NCI-H2029 (cell line): ENCODE results near the gene ARMC2.
"Not testable (repeated sequence)": the region's sequence is repeated elsewhere in the genome, so short reads cannot be mapped to it uniquely, and the experiment has no call there.

Experiments
- DNase-seq: peaks from one replicate; lab custom pipeline; 2025; lab: John Stamatoyannopoulos, UW

The ARMC2 gene

GRCh38 chr6:108916026-108916686 is 67.9 kb downstream of the ARMC2 start:
- no peak for DNase-seq

DNA sequence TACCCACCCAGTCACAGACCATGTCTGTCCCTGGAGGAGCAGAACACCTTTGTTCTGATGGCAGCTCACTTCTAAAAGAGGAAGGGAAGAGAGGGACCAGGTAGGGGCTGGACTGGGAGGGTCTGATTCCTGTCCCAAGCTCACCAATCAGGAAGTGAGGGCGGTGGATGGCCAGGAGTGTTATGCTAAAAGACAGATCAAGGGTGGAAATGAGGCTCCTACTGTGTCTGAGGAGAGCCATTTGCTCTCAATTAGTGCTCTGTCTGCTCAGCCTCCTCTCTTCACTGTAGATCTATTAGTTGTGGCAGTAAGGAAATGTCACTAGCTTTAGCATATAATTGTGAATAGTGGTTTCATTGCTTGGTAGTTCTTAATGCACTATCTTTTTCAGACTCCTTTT is 72.5 kb downstream of the ARMC2 start:
- DNase-seq = no peak

GRCh38 chr6:108921547-108922361 is 73.5 kb downstream of the ARMC2 start:
- DNase-seq = no peak

DNA sequence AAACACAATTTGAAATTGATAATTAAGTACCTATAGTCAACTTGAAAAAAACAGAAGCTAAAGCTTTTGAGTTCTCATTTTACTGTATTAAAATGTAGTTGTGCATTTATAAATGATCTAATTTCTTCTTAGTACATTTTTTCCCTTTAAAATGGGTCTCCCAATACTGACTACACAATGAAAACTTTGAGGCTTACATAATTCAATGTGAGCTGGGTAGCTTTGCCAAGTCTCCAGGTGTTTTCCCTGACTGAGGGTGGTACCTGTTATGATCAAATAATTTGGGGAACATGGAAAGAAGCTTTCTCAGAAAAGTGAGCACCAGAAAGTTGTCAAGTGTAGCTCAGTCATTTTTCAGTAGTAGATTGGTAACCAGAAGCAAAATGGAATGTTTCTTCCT is 74.3 kb downstream of the ARMC2 start:
- DNase-seq = no peak

GRCh38 chr6:108927927-108928326 is 79.7 kb downstream of the ARMC2 start:
- DNase-seq = no peak

- no peak for DNase-seq
These were observed 80.4 kb downstream of the ARMC2 start for GRCh38 chr6:108928650-108929049.

DNA sequence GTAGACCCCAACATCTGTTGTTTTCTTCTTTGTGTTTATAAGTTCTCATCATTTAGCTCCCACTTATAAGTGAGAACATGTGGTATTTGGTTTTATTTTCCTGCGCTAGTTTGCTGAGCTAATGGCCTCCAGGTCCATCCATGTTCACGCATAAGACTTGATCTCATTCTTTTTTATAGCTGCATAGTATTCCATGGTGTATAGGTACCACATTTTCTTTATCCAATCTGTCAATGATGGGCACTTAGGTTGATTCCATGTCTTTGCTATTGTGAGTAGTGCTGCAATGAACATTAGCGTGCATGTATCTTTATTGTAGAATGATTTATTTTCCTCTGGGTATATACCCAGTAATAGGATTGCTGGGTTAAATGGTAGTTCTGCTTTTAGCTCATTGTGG is 82.9 kb downstream of the ARMC2 start:
- DNase-seq = not testable (repeated sequence)

DNA sequence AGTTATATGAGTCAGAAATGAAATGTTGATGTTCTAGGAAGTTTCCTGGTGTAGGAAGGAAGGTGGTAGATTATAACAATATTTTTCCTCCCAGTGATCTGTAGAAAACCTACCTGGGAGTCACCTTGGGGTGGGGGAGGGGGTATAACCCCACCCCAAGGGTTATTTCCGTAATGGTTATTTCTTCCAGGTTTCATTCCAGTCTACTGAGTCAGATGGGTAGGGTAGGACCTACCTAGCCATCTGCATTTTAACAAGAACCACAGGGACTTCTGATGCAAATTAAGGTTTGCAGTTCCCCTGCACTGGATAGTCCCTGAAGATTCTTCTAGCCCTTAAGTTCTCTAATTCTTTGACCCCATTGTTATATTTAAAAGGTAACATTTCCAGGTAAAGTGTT is 88.9 kb downstream of the ARMC2 start:
- DNase-seq = no peak

GRCh38 chr6:108940741-108941140 is 92.5 kb downstream of the ARMC2 start:
- DNase-seq = no peak

DNA sequence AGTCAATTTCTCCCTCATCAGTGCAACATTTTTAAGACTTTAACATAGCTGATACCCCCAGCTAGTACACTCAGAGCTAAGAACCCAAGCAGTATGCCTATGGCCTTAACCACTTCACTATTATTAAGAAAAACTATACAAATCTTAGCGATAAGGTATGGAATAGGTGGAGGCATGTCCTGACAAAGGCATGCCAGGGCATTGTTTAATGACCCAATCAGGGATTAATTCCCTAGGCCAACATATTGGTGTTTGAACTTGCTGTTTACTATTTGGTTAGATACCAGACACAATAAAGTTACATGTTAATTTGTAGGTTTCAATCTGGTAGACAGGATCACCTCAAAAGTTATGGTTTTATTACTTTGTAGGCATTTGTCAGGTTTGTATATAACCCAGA is 93.1 kb downstream of the ARMC2 start:
- no peak for DNase-seq

DNA sequence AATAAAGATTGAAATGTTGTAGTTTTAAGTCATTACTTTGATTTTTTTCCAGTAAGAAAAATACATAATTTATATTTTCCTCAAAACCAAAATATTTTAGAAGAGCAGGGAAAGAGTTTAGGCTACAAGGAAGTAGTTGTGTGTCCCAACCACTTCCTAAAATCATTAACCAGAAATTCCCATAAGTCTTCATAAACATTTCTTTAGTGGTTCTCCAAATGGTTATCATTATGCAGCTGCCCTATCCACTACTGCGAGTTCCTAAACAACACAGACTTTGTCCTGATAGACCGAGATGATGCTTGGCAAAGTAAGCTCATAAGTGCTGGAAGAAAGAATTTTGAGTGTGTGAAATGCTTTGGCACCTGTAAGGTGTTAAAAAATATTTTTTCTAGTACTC is 93.6 kb downstream of the ARMC2 start:
- DNase-seq = no peak

DNA sequence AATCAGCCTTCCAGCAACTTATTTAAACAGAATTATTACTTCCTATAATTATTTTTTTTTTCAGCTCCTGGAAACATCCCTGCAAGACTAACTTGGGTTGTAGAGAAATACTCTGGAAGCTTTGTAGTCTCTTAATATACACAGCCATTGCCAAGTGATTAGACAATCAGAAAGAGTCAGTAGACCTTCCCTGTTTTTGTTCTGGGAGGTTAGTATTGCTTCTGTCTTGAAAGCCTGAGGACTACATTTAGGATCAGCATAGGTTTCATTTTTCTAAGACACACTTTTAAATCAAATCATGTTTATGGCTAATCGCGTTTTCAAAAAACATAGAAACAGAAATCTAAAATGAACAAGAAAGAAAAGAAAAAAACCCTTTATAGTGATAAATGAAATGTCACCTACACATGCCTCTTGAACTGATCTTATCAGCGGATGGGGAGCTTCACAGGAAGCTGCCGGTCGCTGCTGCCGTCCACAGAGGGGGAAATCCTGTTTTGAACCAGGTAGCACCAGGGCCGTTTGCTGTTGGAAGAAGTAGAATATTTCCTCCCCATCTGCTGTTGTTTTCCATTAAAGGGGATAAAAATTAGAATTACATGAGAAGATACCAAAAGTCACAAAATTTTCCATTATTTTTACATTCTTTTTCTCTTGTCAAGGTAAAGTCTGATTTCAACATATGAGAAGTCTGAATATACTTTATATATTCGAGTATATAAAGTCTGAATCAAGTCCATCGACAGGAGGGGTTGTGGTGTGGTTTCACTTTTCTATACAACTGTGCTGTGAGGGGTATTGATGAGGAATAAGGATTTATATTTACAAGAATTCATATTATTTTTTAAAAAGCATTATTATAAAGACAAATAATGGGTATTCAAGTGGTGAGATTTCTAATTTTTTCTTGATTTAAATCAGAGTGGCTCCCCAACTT is 94.6 kb downstream of the ARMC2 start:
- DNase-seq = no peak

DNA sequence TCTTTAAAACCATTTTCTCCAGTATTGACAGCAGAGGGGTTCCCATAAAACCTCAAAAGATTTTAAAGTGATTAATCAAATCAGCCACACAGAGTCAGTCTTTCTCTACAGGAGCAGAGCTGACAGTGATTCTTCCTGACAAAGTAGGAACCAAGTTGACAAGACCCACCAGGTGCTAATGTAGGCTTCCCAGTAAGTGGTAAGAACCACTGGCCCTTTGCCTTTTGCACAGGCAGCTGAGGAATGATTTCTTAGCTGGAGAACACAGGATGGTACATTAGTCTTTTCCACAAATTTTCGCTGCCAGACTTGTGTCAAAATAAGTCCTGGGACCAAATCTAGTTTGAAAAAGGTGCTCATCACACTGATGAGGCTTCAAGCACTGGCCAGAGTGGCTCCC is 95.8 kb downstream of the ARMC2 start:
- DNase-seq = no peak

DNA sequence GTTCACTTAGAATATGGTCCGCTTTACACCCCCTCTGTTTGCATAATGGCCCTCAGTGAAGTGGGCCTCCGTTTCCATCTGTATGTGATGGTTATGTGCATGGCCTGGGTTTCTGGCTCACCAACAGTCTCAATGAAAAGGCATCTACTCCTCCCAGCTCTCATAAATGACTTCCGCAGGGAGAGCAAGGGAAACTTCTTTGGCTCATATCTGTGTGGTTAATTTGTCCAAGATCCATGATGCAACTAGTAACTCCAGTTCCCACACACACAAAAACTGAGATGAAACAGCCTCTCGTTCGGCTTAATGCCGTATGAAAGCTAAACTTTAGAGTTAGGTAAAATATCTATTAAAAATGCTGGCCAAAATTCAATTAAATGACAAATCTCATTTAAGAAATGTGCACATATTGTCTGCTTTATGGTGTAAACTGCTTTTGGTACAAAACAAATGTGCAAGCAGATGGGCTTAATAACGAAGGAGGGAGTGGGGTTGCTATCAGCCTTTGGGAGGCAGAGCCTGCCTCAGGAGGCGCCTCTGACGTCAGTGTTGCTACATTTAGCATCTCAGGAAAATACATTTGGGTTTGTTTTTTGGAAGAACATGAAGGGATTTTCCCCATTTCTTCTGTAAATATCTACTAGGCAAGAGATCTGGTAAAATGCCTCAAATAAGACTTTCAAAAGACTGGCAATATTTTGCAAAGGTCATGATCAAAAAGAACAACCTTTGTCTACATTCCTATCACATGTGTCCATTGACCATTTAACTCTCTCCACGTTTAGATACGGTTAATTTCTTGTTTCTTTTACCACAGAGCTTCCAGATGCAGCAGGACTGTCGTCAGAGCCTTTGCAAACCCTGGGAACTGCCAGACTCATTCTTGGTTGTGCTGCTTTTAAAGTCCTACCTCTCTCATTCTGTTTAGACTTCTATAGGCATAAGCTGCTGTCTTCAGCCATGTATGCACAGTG is 96.8 kb downstream of the ARMC2 start:
- DNase-seq = no peak

- no peak for DNase-seq
These were observed 97.5 kb downstream of the ARMC2 start for GRCh38 chr6:108945681-108946159.

- no peak for DNase-seq
These were observed 98.5 kb downstream of the ARMC2 start for GRCh38 chr6:108946695-108947094.

DNA sequence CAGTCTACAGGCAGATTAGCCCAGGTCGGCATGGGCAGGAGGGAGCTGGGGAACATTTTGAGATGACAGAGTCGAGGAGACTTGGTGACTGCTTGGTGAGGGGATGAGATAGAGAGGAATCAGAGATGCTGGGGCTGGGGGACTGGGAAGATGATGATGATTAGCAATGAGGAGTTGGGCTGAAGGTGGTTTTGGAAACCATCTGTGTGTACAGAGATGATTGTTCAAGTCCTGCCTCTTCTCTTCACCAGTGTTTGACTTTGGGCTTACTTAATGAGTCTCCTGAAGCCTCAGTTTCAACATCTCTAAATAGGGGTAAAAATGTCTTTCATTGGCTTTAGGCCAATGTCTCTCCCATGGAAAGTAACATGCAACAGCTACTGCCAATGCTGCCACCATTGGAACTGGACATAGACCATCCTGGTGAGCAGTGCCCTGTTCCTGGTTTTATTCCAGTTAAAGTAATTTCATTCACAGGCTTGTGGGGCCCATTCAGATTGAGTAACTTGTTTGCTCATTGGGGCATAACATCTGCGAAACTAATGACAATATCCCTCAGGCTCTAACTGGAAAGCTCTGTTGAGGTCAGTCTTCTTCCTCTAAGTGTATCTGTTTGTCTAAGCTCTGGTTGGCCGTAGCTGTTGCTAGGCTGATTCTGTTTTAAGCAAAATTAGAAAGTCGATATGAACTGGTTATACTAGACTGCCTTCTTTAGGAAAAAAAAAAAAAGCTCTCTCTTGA is 99.1 kb downstream of the ARMC2 start:
- DNase-seq = peak; percentile 83

DNA sequence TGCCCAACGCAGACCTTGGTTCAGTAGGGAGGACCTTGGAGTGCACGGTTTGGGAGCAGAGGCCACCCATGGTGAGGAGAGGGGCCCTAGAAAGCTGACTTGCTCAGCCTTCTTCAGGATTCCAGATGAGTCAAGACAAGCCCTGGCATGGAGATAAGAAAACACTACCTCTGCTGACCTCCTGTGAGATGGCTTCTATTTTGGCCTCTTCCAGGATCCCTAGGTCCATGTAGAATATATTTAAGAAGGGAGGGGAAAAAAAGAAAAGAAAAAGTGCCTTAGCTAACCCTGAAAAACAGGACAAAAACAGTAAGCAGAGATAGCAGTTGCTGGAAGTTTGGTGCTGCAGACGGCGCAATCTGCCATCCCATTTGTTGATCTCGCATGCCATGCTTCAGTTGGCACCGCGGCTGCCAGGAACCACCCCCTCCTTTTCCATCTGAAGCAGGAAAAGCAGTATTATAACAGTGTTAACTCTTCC is 100.0 kb downstream of the ARMC2 start:
- peak; percentile 78 for DNase-seq

- no peak for DNase-seq
These were observed 103.2 kb downstream of the ARMC2 start for GRCh38 chr6:108951351-108951953.
